Epithelial cell of proximal tubule (primary cell): Measurements from ENCODE around the gene SHISA7. TPM values are rescaled to one million over a fixed set of nuclear protein-coding genes. Genes with fewer than 3 reads are reported as not detected.
A peak's percentile ranks its signal among the peaks of the same experiment; 100 is the strongest.

Source experiments
- DNase-seq: peaks from one replicate; pipeline ENCODE4 v3.0.0-alpha.2; 2011; ENCODE audit warnings: low read depth
- H3K4me3 ChIP-seq: 2 replicates; pipeline ENCODE4 v1.5.1; 2011; ENCODE audit warnings: low read depth, mild to moderate bottlenecking, low read length
- CTCF ChIP-seq: conservative IDR thresholded peaks from 2 replicates; pipeline ENCODE4 v1.5.1; 2012; ENCODE audit warnings: low read depth, mild to moderate bottlenecking, low read length
- total RNA-seq: library from RNA; depleted of rRNA; stranded (reverse); fragments of >200 nt; gene quantifications from 2 replicates; pipeline ENCODE4 v1.2.3, GENCODE V29; 2015

The SHISA7 gene
- total RNA-seq, 1 donor from 2014 or later = 0.17 TPM

- no peak overlapping the region for H3K4me3 ChIP-seq
- TF ChIP-seq CTCF = no peak
- DNase-seq = no peak
Measured at GRCh38 chr19:55481148-55481793, 38.2 kb upstream of the SHISA7 start.

GRCh38 chr19:55479451-55480230, 36.5 kb upstream of the SHISA7 start:
- peak; percentile 51 for DNase-seq
- peak overlapping the region; percentile 31 for H3K4me3 ChIP-seq
- TF ChIP-seq CTCF = no peak

- TF ChIP-seq CTCF = no peak
- no peak overlapping the region for H3K4me3 ChIP-seq
- no peak for DNase-seq
Measured at GRCh38 chr19:55479045-55479444, 35.9 kb upstream of the SHISA7 start.

- no peak for DNase-seq
- H3K4me3 ChIP-seq = no peak overlapping the region
- no peak for TF ChIP-seq CTCF
Measured at GRCh38 chr19:55478364-55478763, 35.3 kb upstream of the SHISA7 start.

- no peak for DNase-seq
- no peak for TF ChIP-seq CTCF
- H3K4me3 ChIP-seq = peak overlapping the region; percentile 83
Measured at GRCh38 chr19:55477905-55478304, 34.8 kb upstream of the SHISA7 start.

GRCh38 chr19:55476100-55476775, 33.1 kb upstream of the SHISA7 start, which contains the start of gene ZNF628:
ZNF628 (plus strand) TSS chr19:55476617; CDS start chr19:55479911, 3,294 bp downstream.
- H3K4me3 ChIP-seq = peak within 1 kb of the TSS; percentile 83
- no peak for TF ChIP-seq CTCF
- peak; percentile 70 for DNase-seq
